GM18499 (cell line): ENCODE measurements around the gene DOCK2.

Source experiments
- ATAC-seq: cut with Tn5 transposase; IDR thresholded peaks from one replicate; pipeline ENCODE4 v1.9.1; 2021; ENCODE audit warnings: moderate number of reproducible peaks; ENCODE audit not compliant: insufficient read depth, unreplicated experiment

The DOCK2 gene

DNA sequence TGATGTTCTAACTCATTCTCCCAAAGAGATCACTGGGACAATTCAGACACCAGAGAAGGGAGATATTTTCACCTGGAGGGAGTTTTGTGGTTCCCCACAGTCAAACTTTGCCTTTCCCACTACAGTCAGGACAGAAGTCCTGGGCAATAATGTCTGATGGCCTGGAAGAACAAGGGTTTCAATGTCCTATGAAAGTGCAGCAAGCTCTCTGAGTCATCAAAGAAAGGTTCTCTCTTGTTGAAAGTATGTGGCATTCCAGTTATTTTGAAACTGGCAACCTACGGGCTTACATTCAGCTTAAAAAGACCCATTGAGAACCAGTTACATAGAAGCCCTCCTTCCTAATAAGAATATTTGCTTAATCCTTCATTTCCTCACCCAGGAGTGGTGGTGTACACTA, 239.3 kb downstream of the DOCK2 start:
- ATAC-seq, result no peak

DNA sequence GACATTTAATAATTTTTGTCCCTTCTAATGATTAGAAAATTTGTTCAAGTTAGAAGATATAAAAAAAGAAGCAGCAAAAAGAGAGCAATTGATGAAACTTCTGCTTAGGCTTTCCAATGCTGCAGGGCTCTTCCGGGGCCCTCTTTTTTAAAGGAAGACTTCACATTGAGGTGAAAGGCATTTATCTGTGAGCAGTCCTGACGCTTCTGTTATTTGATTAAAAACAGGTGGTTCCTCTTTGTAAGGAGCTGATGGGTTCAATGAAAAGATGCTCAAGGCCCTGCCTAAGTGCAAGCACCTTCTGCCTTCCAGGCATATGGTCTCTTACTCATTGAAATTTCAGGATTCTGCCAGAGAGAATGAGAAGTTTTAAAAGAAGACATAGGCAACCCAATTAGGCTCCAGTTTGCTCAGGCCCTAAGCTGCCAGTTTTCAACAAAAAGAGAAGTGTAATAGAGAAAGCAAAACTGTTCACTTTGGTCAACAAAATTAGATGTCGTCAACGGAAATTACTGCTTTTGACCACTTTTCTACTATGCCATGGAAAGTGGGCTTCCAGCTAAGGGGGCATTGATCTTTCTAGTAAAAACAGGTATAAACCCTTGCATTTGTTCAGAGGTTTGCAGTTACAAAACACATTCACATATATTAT, 243.1 kb downstream of the DOCK2 start:
- ATAC-seq, result no peak

DNA sequence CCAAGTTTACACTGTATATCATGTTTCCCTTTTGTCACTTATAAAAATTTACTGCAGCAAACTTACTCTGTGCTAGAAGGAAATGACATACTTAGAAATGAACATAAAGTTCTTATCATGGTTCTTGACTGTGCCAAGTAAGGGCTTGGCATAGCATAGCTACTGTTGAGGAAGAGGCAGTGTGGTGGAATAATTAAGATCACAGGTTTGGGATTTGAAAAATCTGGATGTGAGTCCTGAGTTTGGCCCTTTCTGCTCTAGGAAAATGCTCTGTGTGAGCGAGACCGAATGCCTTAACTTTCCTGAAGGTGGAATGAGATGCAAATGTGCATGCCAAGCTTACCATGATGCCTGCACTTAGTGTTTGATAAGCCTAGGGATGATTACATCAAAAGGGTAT, 243.7 kb downstream of the DOCK2 start:
- ATAC-seq, result no peak

DNA sequence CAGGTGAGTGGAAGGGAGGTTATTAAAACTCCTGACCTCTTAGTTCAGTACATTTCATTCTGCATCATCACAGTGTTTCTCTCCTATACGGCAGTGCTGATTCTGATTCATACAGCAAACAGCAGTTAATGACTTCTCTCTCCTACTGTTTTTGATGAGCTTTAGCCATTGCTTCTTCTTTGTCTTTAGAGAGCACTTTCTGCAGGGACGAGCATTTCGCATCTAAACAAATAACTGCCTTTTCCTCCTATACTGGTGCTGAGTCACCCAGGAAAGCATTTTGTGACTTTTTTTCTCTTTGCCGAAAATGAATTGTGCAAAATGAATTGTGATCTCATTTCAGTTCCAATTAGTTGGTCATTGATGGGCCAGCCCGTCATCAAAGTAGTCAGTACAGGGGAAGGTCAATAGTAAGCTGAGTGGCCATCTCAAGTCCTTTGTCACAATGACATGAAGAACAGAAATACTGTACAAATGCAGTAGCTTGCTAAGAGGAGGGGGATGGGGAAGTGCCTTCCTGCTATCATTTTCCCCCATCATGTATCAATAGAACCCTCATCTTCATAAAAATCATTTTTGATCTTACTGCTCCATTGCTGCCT, 244.7 kb downstream of the DOCK2 start:
- ATAC-seq, result no peak

DNA sequence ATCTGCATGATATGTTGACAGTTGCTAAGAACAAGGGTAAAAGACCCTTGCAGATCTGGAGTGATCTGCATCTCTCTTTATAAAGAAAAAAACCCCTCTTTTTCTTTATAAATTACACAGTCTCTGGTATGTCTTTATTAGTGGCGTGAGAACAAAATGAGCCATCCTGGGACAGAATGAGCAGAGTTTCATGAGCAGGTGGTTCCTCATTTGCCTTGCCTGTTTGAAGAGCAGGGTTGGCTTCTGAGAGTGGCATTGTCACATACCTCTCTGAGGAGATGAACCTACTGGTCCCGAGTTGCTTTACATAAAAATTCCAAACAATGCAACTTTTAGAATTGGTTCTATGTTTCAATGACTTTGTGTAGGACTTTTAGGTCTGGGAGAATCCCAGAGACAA, 249.0 kb downstream of the DOCK2 start:
- ATAC-seq, result no peak

DNA sequence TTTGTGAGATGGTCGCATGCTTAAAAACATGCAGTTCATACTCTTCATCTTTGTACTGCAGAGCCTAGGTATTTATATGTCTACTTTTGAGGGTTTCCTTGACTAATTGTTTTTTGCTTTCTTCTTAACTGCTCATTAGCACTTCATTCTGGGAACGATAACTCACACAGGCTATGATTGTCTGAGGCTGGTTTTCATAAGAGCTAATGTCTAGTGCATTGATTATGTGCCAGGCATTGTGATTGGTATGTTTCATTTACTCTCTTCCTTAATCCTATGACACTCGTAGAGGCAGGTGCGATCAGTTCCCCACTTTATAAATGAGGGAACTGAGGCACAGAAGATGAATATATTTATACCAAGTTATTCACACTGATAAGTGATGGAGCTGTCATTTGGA, 249.6 kb downstream of the DOCK2 start:
- ATAC-seq, result no peak

DNA sequence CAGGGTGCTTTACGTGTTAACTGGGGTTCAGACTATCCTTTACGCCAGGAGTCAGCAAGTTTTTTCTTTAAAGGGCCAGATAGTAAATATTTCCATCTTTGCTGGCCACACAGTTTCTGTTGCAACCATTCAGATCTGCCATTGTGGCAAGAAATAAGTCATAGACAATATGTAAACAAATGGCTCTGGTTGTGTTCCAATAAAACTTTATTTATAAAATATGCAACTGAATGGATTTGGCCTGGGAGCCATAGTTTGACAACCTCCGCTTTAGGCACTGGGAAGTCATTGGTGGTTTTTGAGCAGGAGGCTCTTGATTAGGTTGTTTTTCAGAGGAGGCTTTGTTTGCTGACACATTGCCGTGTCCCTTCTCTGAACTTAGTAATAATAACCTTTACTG, 252.5 kb downstream of the DOCK2 start:
- ATAC-seq, result no peak

DNA sequence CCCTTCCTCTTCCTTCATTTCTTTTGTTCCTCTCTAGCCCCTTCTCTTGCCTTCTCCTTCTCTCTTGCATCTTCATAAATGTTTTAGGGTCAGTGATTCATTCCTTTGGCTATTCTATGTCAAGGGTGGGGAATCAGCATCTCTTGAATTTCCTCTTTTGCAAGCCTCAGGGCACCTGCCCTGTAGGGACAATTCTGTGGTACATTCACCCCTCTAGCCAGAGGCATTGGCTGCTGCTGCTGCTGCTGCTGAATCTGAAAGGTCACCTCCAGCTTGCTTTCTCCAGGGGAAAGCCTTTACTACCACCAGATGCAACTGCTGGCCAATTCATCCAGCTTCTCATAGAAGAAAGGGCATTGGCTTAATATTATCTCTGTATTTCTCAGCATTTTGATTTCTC, 255.9 kb downstream of the DOCK2 start:
- ATAC-seq, result no peak

DNA sequence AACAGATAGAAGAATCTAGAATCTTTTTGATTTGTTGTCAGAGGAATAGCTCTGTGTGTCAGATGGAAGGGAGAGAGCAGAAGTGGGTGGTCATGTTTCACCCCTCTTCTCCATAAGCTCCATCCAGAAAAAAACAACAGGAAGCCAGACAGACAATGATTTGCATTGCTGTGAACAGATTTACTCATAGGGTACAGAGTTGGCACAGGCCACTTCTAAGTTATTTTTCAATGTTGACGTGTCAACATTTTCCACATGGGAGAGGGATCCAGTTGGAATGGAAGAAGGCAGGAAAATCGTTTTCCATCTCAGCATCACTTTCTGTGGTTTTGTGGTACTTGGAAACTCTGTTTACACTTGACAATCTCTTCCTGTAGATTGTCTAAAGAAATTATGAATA, 256.5 kb downstream of the DOCK2 start:
- no peak for ATAC-seq

DNA sequence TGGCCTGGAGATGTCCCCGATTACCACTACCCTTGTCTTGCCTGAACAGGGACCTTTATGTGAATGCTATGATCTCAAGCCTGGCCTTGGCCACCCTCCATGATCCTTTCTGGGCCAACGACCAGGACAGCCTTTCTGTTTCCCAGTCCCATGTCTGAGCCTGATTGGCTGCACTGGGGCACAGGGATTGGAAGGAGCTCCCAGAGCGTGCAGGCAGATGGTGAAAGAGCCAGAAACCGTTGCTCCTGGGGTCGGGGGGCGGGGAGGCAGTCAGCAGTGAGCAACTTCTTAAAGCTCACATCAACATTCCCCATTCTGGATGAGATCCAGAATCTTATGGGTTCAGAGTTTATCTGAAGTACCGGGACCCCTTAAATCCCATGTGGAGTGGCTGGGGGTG, 258.9 kb downstream of the DOCK2 start:
- ATAC-seq, result no peak

DNA sequence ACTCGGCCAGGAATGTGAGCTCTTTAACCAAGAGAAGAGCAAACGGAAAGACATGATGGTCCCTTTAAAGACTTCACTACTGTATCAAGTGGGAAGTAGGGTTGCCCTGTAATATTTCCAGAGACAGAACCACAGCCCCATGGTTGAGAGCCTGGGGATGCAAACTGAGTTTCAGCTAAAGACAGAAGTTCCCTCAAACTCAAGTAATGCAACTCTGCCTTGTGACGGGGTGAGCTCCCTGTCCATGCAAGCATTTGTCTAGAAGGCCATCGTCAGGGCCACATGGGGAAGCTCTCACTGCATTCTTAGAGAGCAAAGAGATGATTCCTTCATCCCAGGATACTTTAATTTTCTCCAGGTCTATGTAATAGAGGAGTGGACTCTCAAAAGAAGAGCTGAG, 260.4 kb downstream of the DOCK2 start:
- ATAC-seq, result no peak

DNA sequence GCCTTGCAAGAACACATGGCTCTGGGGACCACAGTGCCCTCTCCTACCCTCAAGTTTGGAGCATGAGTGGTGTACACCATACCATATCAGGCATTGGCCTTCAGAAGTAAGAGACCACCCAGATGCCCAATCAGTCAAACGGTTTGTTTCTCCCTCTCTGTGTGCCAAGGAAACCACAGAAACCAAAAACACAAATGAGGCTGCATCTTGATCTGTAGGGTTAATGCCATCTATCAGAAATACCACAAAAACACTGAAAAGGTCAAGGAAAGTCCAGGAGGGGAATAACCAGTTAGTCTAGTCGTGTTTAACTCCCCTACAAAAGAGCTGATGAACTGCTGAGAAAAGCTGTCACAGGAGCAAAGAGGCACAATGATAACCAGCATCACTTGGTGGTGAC, 264.8 kb downstream of the DOCK2 start:
- no peak for ATAC-seq

DNA sequence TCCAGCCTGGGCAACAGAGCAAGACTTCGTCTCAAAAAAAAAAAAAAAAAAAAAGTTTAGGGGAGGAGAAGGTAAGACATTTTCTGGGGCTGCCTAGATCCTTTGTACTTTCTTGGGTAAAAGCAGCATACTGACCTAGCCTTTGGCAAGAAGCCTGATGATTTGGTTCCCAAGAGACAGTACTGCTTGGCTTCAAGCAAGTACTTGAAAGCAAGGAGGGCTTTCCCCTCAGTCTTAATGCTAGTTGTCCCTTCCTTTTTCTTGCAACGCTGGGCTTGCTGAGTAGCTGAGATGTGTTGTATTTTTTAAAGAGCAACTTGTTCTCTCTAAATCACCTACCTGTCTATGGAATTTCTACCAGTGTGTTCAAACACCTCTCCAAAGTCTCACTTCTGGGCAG, 267.0 kb downstream of the DOCK2 start:
- ATAC-seq, result no peak

DNA sequence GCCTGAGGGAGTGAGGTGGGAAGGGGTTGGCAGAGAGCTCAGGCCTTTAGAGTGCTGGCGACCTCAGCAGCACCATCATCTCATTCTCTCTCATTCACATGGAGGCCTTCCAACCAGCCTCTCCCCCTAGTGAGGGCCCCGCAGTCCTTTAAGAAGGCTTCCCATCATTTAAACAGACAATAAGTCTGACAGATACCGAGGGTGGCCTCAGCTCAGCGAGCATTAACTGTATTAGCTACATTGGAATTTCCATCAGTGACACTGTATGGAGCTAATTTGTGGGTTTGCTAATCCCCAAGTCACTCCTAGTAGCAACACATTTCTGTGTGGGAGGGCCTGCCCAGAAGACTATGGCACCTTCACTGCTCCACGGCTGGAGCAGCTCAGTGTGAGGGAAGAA, 267.4 kb downstream of the DOCK2 start:
- ATAC-seq, result no peak

DNA sequence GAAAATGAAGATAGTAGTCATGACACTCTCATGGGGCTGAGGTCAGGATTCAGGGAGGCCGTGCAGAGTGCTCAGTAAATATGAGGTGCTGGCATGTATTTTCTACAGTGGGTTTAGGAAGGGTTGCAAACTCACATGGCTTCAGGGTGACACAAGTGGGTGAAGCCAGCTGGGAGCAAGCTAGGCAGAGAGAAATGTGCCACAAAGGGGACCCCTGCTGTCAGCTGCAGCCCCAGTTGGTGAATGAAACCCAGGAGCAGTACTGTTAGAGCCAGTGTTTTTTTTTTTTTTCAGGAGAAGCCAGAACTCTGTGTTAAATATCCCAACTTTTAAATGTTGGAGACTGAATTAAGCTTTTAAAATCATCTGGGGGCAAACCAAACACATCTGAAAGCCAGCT, 267.9 kb downstream of the DOCK2 start:
- no peak for ATAC-seq

DNA sequence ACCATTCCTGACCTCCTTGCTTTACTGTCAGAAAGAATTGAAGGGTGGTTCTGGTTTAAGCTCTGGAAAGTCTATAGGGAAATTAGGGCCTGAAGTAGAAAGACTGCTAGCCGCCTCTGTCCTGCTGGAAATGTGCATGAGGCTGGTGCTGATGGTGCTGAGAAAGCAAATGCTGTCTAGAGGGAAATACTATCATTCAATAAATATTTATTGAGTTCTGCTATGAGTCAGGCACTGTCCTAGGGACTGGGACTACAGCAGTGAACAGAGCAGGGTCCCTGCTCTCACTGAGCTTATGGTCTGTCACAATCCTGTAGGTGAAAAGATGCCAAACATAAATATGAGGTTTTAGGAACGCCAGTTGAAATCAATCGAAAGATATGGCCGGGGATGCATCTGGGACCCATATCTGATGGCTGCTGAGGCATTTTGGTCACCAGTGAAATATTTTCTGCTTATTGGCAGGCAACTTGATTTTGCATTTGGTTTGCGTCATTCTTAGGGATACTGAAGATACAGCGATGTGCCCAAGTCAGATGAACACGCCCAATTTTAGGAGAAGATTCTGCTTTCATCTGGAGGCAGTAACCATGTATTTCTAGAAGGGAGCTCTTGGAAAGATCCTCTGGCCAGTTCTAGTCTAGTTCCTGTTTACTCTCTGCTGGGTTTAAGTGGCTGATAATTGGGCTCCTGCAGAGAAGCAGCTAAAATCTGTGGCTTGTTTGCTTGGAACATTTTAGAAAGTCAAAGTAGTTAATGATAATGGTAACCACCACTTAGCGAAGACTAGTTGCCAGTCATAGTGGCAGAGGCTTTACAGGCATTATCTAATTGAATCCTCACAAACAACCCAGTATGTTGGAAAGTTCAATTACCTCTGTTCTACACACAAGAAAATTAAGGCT, 269.9 kb downstream of the DOCK2 start:
- no peak for ATAC-seq

DNA sequence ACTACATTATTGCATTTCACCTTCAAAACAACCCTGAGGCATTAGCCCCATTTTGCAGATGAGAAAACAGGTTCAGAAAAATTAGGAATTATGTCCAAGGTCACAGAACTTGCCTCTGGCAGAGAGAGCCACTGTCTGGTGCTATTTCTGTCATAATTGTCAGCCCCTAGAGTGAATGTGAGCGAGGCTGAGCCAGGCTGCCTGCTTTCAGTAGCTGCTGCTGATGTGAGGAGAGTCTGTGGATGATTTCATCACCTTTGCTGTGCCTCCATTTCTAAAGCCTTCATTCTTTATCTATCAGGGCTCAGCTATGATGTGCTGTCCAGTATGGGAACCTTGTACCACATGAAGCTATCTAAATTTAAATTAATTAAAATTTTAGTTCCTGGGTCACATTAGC, 271.8 kb downstream of the DOCK2 start:
- ATAC-seq, result no peak

DNA sequence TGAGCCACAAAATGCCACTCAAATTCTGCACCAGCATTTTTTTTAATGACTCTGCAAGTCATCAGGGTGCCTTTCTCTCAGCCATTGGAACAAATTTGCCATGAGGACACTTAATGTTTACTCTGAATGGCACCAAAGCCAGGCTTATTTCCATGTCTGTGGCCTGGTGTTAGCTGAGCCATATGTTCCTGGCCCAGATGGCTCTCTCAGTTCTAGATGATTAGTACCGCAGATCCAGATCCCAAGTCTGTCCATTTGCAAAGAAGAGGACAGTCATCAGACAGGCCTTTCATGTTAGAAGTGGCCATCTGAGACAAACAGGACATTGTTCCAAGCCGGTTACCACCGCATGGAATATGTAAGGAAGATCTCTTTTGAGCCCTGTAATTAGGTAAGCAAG, 272.9 kb downstream of the DOCK2 start:
- ATAC-seq, result no peak

DNA sequence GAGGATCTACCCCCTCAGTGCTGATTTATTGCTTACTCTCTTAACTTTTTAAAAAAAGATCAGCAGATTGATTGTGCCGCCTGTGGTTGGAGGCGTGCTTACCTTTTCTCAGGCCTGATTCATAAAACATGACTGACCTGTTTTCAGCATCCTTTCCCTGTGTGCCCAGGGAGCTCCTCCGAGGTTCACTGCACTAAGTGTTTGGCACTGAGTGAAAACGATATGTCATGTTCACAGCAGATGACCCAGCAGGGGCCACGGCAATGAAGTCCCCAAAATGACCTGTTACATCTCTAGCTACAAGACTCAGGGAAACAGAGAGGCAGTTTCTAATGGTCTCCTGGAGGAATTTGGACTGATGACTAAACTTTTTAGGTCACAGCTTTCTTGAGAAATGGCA, 273.3 kb downstream of the DOCK2 start:
- no peak for ATAC-seq

DNA sequence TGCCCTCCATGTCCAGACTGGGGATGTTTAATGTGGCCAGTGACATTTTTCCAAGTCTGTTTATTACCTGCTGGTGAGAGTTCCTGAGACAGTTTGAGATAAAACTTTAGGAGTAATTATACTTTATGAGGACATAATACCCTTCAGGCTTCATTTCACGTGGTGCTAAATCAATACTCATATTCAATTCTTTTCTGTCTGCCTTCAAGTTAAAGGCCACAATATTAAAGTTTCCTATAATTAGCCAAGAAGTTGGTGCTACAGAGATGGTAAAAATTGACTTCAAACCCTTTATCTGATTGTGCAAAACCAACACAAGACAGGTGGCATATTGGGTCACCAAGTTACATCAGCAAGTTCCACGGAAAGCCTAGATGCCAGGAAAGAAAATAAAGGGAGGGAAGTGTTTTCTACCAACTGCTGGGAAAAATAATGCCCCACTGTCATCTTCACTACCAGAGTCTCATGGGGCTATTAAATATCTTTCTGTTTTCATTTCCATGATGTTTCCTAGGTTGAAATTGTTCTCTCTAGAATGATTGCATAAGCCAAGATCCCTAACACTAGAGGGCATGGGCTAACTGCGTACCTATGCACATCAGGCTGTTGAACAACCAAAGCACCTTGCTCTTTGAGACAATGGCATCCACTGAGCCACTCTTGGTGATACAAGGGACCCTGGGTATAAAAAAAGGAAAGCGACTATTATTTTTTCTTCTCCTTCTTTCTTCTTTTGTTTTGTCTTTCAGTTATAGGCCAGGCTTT, 274.6 kb downstream of the DOCK2 start:
- no peak for ATAC-seq

DNA sequence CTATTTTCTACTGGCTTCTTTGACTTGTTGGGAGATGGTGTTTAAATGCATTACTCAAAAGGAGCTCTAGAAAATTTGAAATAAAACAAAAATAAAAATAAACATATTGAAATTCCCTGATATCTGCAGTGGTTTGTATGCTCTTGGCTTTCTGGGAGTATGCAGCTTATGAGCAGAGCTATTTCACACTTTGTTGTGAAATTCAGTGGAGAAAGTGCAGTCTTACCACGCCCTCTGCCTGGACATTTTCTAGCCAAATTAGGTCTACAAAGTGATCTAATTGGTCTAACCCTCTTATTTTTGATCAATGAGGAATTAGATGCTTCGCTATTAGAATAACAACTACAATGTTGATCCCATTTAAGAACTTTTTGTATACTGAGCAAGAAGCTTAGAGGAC, 276.4 kb downstream of the DOCK2 start:
- ATAC-seq, result no peak
